ENCODE results near the gene MBNL2.

The MBNL2 gene

GRCh38 chr13:97272526-97272925 is 50.4 kb downstream of the MBNL2 start:
- no peak for TF ChIP-seq TCF12 (IDR thresholded peaks at IDR 0.05; ENCODE audit: low read depth)

GRCh38 chr13:97273341-97273831 is 51.3 kb downstream of the MBNL2 start:
- TF ChIP-seq FOXM1 (IDR thresholded peaks at IDR 0.05; ENCODE audit: borderline replicate concordance, low read depth) (no peak), CEBPB (IDR thresholded peaks at IDR 0.05) (no peak), TEAD4 (IDR thresholded peaks at IDR 0.05) (no peak), YY1 (IDR thresholded peaks at IDR 0.05; ENCODE audit: low read depth) (no peak), ZBTB7A (IDR thresholded peaks at IDR 0.05; ENCODE audit: low read depth) (no peak), MAX (IDR thresholded peaks at IDR 0.05) (no peak), TCF12 (IDR thresholded peaks at IDR 0.05; ENCODE audit: low read depth) (no peak), EP300 (IDR thresholded peaks at IDR 0.05; ENCODE audit: borderline replicate concordance) (no peak), REST (IDR thresholded peaks at IDR 0.05; ENCODE audit: low read depth) (no peak), NFIC (IDR thresholded peaks at IDR 0.05) (no peak), CREB1 (IDR thresholded peaks at IDR 0.05; ENCODE audit: low read depth) (no peak), RAD21 (IDR thresholded peaks at IDR 0.05; ENCODE audit: low read depth) (no peak), USF1 (IDR thresholded peaks at IDR 0.05) (no peak), TAF1 (IDR thresholded peaks at IDR 0.05; ENCODE audit: low read depth) (no peak), EGR1 (IDR thresholded peaks at IDR 0.05) (no peak)

- TF ChIP-seq RAD21 (IDR thresholded peaks at IDR 0.05; ENCODE audit: low read depth) (no peak), NFIC (IDR thresholded peaks at IDR 0.05) (peak; percentile 47; the same call in 1 of the 2 replicates)
Observed at GRCh38 chr13:97274829-97275649, 52.9 kb downstream of the MBNL2 start.

- TF ChIP-seq CREB1 (IDR thresholded peaks at IDR 0.05; ENCODE audit: low read depth): no peak
- no peak for TF ChIP-seq ZBTB7A (IDR thresholded peaks at IDR 0.05; ENCODE audit: low read depth)
- no peak for TF ChIP-seq USF1 (IDR thresholded peaks at IDR 0.05)
- TF ChIP-seq EGR1 (IDR thresholded peaks at IDR 0.05): no peak
- no peak for TF ChIP-seq REST (IDR thresholded peaks at IDR 0.05; ENCODE audit: low read depth)
- TF ChIP-seq CEBPB (IDR thresholded peaks at IDR 0.05): no peak
- no peak for TF ChIP-seq TEAD4 (IDR thresholded peaks at IDR 0.05)
Observed at GRCh38 chr13:97275776-97276501, 53.8 kb downstream of the MBNL2 start.

- TF ChIP-seq MAX (IDR thresholded peaks at IDR 0.05): no peak
- TF ChIP-seq YY1 (IDR thresholded peaks at IDR 0.05; ENCODE audit: low read depth): no peak
- TF ChIP-seq EP300 (IDR thresholded peaks at IDR 0.05; ENCODE audit: borderline replicate concordance): no peak
- TF ChIP-seq TAF1 (IDR thresholded peaks at IDR 0.05; ENCODE audit: low read depth): no peak
- no peak for TF ChIP-seq ZBTB7A (IDR thresholded peaks at IDR 0.05; ENCODE audit: low read depth)
Observed at GRCh38 chr13:97276862-97277269, 54.7 kb downstream of the MBNL2 start.
